Ishikawa (cell line): Measurements from ENCODE around the gene FAM200A.

Source experiments
- CEBPB ChIP-seq: IDR thresholded peaks from 2 replicates; pipeline ENCODE4 v1.6.1; 2012
- CREB1 ChIP-seq: IDR thresholded peaks from 2 replicates; pipeline ENCODE4 v1.6.1; 2012; ENCODE audit warnings: low read depth
- EGR1 ChIP-seq: IDR thresholded peaks from 2 replicates; pipeline ENCODE4 v1.6.1; 2012
- EP300 ChIP-seq: IDR thresholded peaks from 2 replicates; pipeline ENCODE4 v1.6.1; 2012; ENCODE audit warnings: borderline replicate concordance
- FOXM1 ChIP-seq: IDR thresholded peaks from 2 replicates; pipeline ENCODE4 v1.6.1; 2012; ENCODE audit warnings: low read depth, borderline replicate concordance
- MAX ChIP-seq: IDR thresholded peaks from 2 replicates; pipeline ENCODE4 v1.6.1; 2012
- NFIC ChIP-seq: IDR thresholded peaks from 2 replicates; pipeline ENCODE4 v1.6.1; 2012
- RAD21 ChIP-seq: IDR thresholded peaks from 2 replicates; pipeline ENCODE4 v1.6.1; 2012; ENCODE audit warnings: low read depth
- REST ChIP-seq: IDR thresholded peaks from 2 replicates; pipeline ENCODE4 v1.6.1; 2012; ENCODE audit warnings: low read depth, mild to moderate bottlenecking
- TAF1 ChIP-seq: IDR thresholded peaks from 2 replicates; pipeline ENCODE4 v1.6.1; 2012; ENCODE audit warnings: low read depth, mild to moderate bottlenecking
- TCF12 ChIP-seq: IDR thresholded peaks from 2 replicates; pipeline ENCODE4 v1.6.1; 2012; ENCODE audit warnings: low read depth
- TEAD4 ChIP-seq: IDR thresholded peaks from 2 replicates; pipeline ENCODE4 v1.6.1; 2012
- USF1 ChIP-seq: IDR thresholded peaks from 2 replicates; pipeline ENCODE4 v1.6.1; 2012
- YY1 ChIP-seq: IDR thresholded peaks from 2 replicates; pipeline ENCODE4 v1.6.1; 2012; ENCODE audit warnings: low read depth
- ZBTB7A ChIP-seq: IDR thresholded peaks from 2 replicates; pipeline ENCODE4 v1.6.1; 2012; ENCODE audit warnings: low read depth

The FAM200A gene

DNA sequence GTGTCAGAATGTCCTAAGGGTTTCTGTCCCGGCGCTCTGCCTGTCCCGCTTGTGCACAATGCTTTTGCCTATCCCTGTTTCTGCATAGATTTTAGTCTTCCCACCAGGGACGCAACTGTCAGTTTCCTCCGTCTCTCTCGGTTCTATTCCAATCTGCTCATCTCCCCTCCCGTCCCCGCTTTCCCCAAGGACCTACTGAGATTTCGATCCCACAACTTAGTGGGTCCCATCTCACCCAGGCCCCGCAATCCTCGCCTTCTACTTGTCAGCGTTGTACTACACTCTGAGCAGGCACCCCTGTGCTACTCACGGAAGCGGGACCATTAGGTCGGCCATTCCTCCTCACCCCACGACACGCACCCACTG is 6.0 kb upstream of the FAM200A start:
- no peak for TF ChIP-seq MAX
- TF ChIP-seq YY1, result peak; percentile 69; the same call in 1 of the 2 replicates

DNA sequence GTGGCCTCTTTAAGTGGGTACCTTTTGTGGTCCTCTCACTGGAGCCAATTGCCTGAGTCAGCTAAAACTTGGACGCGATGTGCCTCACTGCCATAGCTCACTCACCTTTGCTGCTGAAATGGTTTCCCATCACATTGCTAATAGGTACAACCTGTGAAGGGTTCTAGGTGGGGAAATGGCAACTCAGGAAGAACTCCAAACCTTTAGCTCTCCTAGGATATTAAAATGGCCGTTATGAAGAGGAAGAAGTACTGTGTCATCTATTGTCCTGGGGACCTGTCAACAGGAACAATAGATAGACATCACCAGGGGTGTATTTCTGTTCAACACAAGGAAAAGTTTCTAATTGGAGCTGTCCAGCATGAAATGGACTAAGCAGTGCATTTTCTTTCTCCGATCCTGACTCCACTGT is 5.3 kb upstream of the FAM200A start:
- TF ChIP-seq REST (peak; percentile 68), EGR1 (no peak)

- TF ChIP-seq CEBPB, result no peak
- TF ChIP-seq TEAD4, result no peak
- no peak for TF ChIP-seq CREB1
- TF ChIP-seq MAX, result no peak
- no peak for TF ChIP-seq USF1
- TF ChIP-seq TCF12, result no peak
- TF ChIP-seq EP300, result no peak
- no peak for TF ChIP-seq EGR1
- TF ChIP-seq YY1, result no peak
- TF ChIP-seq FOXM1, result no peak
- TF ChIP-seq NFIC, result no peak
- no peak for TF ChIP-seq REST
- TF ChIP-seq RAD21, result no peak
Observed at GRCh38 chr7:99554939-99555338, 3.0 kb upstream of the FAM200A start.

GRCh38 chr7:99553039-99553438 is 1.1 kb upstream of the FAM200A start:
- TF ChIP-seq CREB1, result no peak
- TF ChIP-seq USF1, result no peak
- no peak for TF ChIP-seq NFIC
- TF ChIP-seq TEAD4, result no peak
- TF ChIP-seq RAD21, result no peak
- TF ChIP-seq TAF1, result no peak
- no peak for TF ChIP-seq ZBTB7A
- TF ChIP-seq FOXM1, result no peak
- TF ChIP-seq EP300, result no peak
- TF ChIP-seq TCF12, result no peak
- TF ChIP-seq YY1, result no peak
- TF ChIP-seq REST, result no peak
- TF ChIP-seq CEBPB, result no peak
- no peak for TF ChIP-seq MAX
- no peak for TF ChIP-seq EGR1

GRCh38 chr7:99551334-99551733 is 580 bp downstream of the FAM200A start:
- TF ChIP-seq FOXM1 (no peak), ZBTB7A (no peak), CEBPB (no peak), EGR1 (no peak), USF1 (no peak), MAX (no peak), TCF12 (no peak), RAD21 (no peak), CREB1 (no peak), NFIC (no peak), REST (no peak), TEAD4 (no peak), YY1 (no peak), TAF1 (no peak), EP300 (no peak)
